Chondrocyte (in vitro differentiated cells): ENCODE results near the gene DCLK3. TPM values are rescaled to one million over a fixed set of nuclear protein-coding genes. Genes with fewer than 3 reads are reported as not detected.

Source experiments
- DNase-seq: peaks from one replicate; pipeline ENCODE4 v3.0.0; 2021; ENCODE audit warnings: mixed read lengths, low spot score
- H3K27ac Mint-ChIP-seq: one replicate; pipeline ENCODE4 v1.8.0; 2021; ENCODE audit warnings: mild to moderate bottlenecking, moderate library complexity, mixed read lengths; ENCODE audit not compliant: unreplicated experiment
- H3K27me3 Mint-ChIP-seq: 2 replicates; pipeline ENCODE4 v1.8.0; 2021; ENCODE audit warnings: low read depth, mixed read lengths
- H3K36me3 Mint-ChIP-seq: 2 replicates; pipeline ENCODE4 v1.8.0; 2021; ENCODE audit warnings: low read depth, mixed read lengths
- H3K4me1 Mint-ChIP-seq: 2 replicates; pipeline ENCODE4 v1.8.0; 2021; ENCODE audit warnings: low read depth, mild to moderate bottlenecking, mixed read lengths
- H3K4me3 Mint-ChIP-seq: one replicate; pipeline ENCODE4 v1.8.0; 2021; ENCODE audit warnings: mild to moderate bottlenecking, moderate library complexity, mixed read lengths; ENCODE audit not compliant: unreplicated experiment
- H3K9me3 Mint-ChIP-seq: 2 replicates; pipeline ENCODE4 v1.8.0; 2021; ENCODE audit warnings: low read depth, mixed read lengths
- total RNA-seq: library from RNA; stranded (reverse); gene quantifications from 3 replicates; pipeline ENCODE4 v1.2.1, GENCODE V29; 2021
- TF ChIP-seq, protein P1 (sequence below): fragments of 200-600 bp; sonication (generic); IDR thresholded peaks from 2 replicates; pipeline ENCODE4 v1.5.0; 2021; ENCODE audit warnings: antibody characterized with exemption, mild to moderate bottlenecking, moderate library complexity

The DCLK3 gene
- total RNA-seq, 1 donor from 2014 or later = not detected

DNA sequence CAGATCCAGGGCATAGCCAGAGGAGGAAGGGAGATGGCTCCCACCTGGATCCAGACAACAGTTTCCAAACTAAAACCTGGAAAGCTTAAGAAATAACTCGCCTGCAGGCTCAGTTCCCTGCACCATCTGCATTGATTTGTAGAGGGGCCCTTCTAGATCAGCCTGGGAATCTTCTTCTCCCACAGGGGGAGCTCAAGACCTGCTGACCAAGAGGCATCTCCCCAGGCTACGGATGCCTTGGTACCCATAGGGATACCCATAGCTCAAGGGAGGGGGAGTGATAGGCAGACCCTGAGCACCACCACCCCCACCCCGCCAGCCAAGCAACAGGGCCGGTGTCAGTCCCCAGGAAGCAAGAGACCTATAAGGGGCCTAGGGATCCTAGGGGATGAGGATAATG, 28.0 kb upstream of the DCLK3 start:
- no peak overlapping the region for H3K27ac Mint-ChIP-seq
- no peaks in the 10 kb centered on the region for H3K36me3 Mint-ChIP-seq
- H3K9me3 Mint-ChIP-seq = no peaks in the 10 kb centered on the region
- H3K4me1 Mint-ChIP-seq = peaks cover 6% of the 10 kb centered on the region
- TF ChIP-seq, protein P1, sequence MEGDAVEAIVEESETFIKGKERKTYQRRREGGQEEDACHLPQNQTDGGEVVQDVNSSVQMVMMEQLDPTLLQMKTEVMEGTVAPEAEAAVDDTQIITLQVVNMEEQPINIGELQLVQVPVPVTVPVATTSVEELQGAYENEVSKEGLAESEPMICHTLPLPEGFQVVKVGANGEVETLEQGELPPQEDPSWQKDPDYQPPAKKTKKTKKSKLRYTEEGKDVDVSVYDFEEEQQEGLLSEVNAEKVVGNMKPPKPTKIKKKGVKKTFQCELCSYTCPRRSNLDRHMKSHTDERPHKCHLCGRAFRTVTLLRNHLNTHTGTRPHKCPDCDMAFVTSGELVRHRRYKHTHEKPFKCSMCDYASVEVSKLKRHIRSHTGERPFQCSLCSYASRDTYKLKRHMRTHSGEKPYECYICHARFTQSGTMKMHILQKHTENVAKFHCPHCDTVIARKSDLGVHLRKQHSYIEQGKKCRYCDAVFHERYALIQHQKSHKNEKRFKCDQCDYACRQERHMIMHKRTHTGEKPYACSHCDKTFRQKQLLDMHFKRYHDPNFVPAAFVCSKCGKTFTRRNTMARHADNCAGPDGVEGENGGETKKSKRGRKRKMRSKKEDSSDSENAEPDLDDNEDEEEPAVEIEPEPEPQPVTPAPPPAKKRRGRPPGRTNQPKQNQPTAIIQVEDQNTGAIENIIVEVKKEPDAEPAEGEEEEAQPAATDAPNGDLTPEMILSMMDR = peak; percentile 64
- H3K27me3 Mint-ChIP-seq = peaks cover 28% of the 10 kb centered on the region
- no peak overlapping the region for H3K4me3 Mint-ChIP-seq
- DNase-seq = no peak

DNA sequence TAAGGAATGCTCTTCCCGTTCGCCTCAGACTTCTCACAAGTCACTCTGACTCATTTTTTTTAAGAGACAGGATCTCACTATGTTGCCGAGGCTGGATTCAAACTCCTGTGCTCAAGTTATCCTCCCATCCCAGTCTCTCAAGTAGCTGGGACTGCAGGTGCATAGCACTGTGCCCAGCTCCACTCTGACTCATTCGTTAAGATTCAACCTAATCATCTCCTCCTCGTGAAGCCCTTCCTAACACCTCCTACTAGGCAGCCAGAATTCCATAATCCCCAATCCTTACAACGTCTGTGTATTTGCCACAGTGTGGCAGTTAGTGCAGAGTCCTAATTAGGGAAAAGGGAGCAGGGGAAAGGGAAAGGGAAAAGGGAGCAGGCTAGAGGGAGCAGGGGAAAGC, 26.4 kb upstream of the DCLK3 start:
- Mint-ChIP-seq H3K36me3 (no peaks in the 10 kb centered on the region), H3K27ac (no peak overlapping the region), H3K4me3 (no peak overlapping the region), H3K27me3 (peaks cover 28% of the 10 kb centered on the region), H3K4me1 (peaks cover 5% of the 10 kb centered on the region), H3K9me3 (no peaks in the 10 kb centered on the region)
- DNase-seq = no peak
- TF ChIP-seq, protein P1 = no peak

DNA sequence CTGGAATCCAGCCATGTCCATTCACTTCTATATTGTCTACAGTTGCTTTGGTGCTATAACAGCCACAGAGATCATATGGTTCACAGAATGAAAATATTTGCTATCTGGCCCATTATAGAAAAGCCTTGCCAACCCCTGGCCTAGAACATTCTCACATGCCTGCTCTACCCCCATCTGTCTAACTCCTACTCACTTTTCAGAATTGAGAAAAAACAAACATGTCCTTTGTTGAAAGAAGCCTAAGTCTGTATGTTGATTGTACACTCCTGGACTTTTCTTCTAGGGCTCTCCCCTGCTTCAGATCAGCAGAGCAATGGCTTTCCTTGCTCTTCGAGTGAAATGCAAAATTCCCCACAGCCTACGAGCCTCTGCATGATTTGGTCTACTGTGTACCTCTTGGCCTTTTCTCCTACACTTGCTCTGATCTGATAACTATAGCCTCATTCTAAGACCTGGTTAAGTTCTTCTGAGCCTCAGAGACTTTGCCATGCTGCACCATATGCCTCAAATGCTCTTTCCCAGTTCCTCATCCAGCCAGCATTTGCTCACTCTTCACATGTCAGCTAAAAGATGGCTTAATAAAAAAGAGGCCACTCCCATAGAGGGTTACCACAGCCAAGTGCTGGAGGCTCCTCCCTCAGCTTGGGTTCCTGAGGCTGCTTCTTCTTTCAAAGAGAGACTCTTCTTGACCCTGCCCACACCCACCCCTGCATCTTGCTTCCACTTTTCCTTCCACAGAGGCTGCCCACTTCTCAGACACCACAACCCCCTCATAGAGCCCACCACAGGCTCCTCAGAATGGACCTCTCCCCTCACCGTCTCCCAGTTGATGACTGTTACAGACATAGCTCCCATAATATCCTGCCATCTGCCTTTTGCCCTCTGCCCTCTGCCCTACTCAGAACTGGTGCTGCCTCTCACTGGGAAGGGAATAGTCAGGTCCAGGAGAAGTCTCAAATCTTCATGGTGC, 22.9 kb upstream of the DCLK3 start:
- Mint-ChIP-seq H3K9me3 (no peaks in the 10 kb centered on the region), H3K36me3 (peaks cover 2% of the 10 kb centered on the region), H3K27ac (no peak overlapping the region), H3K4me3 (no peak overlapping the region), H3K27me3 (peaks cover 32% of the 10 kb centered on the region), H3K4me1 (peaks cover 14% of the 10 kb centered on the region)
- TF ChIP-seq, protein P1 = no peak
- DNase-seq = no peak

DNA sequence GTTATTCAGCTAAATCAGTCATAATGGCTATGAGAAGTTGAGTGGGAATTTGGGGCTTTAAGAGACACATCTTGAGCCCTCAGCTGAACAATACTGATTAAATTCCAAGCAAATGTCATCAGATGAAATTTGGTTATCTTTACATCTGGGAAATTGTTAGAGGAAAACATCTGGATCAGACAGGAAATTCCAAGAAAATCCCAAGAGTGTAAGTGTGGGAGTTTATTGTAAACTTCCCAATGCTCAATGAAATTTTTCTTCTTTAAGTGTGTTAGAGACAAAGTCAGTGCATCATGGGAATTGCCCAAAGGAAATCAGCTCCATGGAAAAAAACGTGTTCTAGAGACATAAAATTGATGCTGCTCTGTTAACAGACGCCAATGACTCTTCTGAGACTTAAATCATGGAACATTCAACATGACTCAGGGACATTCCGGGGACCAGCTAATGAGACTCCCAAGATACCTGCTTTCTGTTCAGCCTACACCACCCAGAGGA, 19.8 kb upstream of the DCLK3 start:
- Mint-ChIP-seq H3K27ac (no peak overlapping the region), H3K36me3 (peaks cover 2% of the 10 kb centered on the region), H3K9me3 (no peaks in the 10 kb centered on the region), H3K4me1 (peaks cover 14% of the 10 kb centered on the region), H3K4me3 (no peak overlapping the region), H3K27me3 (peaks cover 28% of the 10 kb centered on the region)
- TF ChIP-seq, protein P1 = no peak
- no peak for DNase-seq

DNA sequence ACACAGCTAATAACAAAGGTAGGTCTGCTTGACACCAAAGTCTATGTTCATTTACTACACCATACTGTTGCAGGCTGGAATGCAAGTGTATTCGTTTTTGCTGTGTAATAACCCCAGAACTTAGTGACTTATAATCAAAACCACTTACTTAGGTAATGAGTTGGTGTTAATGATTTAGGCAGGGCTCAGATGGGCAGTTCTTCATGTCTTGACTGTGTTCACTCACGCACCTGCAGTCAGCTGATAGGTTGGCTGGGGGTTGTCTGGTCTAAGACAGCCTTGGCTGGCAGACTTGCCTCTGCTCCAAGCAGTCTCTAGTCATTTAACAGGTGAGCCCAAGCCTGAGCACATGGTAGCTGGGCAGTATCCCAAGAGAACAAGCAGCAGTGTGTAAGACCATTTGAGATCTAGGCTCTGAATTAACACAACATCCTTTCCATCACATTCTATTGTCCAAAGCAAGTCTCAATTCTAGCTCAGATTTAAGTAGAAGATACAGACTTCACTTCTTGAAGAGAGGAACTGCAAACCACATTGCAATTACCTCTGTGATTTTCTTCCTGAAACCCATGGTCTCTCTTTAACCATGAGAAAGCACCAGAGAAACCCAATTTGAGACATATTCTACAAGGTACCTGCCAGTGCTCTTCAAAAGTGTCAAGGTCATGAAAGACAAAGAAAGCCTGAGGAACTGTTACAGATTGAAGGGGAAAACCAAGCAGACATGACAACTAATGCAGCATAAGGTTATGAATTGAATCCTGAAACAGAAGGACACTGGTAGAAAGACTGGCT, 13.3 kb upstream of the DCLK3 start:
- peaks cover 27% of the 10 kb centered on the region for H3K27me3 Mint-ChIP-seq
- no peak for DNase-seq
- TF ChIP-seq, protein P1 = no peak

More for the DNA sequence above, 13.3 kb upstream of the DCLK3 start:
- Mint-ChIP-seq H3K36me3 (no peaks in the 10 kb centered on the region), H3K9me3 (no peaks in the 10 kb centered on the region), H3K27ac (no peak overlapping the region), H3K4me1 (peaks cover 14% of the 10 kb centered on the region), H3K4me3 (no peak overlapping the region)
